Activated T-cell treated with anti-CD3 and anti-CD28 coated beads, Interleukin-2, amount 50 U/mL, for 24 hours (primary cell): ENCODE results near the gene ZNF438.
"Not testable (repeated sequence)": the region's sequence is repeated elsewhere in the genome, so short reads cannot be mapped to it uniquely, and the experiment has no call there.

Experiments used
- DNase-seq: peaks from one replicate; pipeline ENCODE4 v3.0.0-alpha.2; 2020
- H3K27ac Mint-ChIP-seq: 2 replicates; pipeline ENCODE4 v1.8.0; 2020; ENCODE audit warnings: mild to moderate bottlenecking, mixed read lengths
- H3K27me3 Mint-ChIP-seq: 2 replicates; pipeline ENCODE4 v1.8.0; 2020; ENCODE audit warnings: mixed read lengths
- H3K36me3 Mint-ChIP-seq: 2 replicates; pipeline ENCODE4 v1.8.0; 2020; ENCODE audit warnings: low read depth, mixed read lengths
- H3K4me1 Mint-ChIP-seq: 2 replicates; pipeline ENCODE4 v1.8.0; 2020; ENCODE audit warnings: low read depth, mixed read lengths
- H3K4me3 Mint-ChIP-seq: 2 replicates; pipeline ENCODE4 v1.8.0; 2020; ENCODE audit warnings: mild to moderate bottlenecking, moderate library complexity, mixed read lengths
- H3K9me3 Mint-ChIP-seq: 2 replicates; pipeline ENCODE4 v1.8.0; 2020; ENCODE audit warnings: mixed read lengths

The ZNF438 gene

GRCh38 chr10:30798646-30799185, 232.9 kb downstream of the ZNF438 start:
- no peak for DNase-seq
- Mint-ChIP-seq H3K4me1 (no peaks in the 10 kb centered on the region), H3K36me3 (no peaks in the 10 kb centered on the region), H3K9me3 (no peaks in the 10 kb centered on the region), H3K27me3 (no peaks in the 10 kb centered on the region), H3K4me3 (no peak overlapping the region), H3K27ac (no peak overlapping the region)

- peaks cover 25% of the 10 kb centered on the region for H3K4me1 Mint-ChIP-seq
- not testable (repeated sequence) for H3K27ac Mint-ChIP-seq, DNase-seq, H3K9me3 Mint-ChIP-seq, H3K27me3 Mint-ChIP-seq, H3K4me3 Mint-ChIP-seq, H3K36me3 Mint-ChIP-seq
These were observed 236.6 kb downstream of the ZNF438 start for GRCh38 chr10:30795024-30795423.
